Anterior cingulate cortex (tissue), 58 donors: ENCODE results near the gene SLCO2A1.

Experiments
- DNase-seq, 58 donors: peaks; one replicate each; lab custom pipeline; 2025; lab: John Stamatoyannopoulos, UW

SLCO2A1 gene

GRCh38 chr3:133956353-133956752 lies 73.4 kb downstream of the SLCO2A1 start:
- no peak for DNase-seq

GRCh38 chr3:133955892-133956291 lies 73.8 kb downstream of the SLCO2A1 start:
- DNase-seq: no peak

- DNase-seq: no peak
Measured at GRCh38 chr3:133954717-133955360, 74.9 kb downstream of the SLCO2A1 start.

GRCh38 chr3:133953297-133953696 lies 76.4 kb downstream of the SLCO2A1 start:
- DNase-seq: no peak

- no peak for DNase-seq
Measured at GRCh38 chr3:133949438-133949837, 80.3 kb downstream of the SLCO2A1 start.

- DNase-seq: no peak
Measured at GRCh38 chr3:133948996-133949395, 80.7 kb downstream of the SLCO2A1 start.

GRCh38 chr3:133948131-133948810 lies 81.5 kb downstream of the SLCO2A1 start:
- DNase-seq: no peak

- DNase-seq: no peak
Measured at GRCh38 chr3:133945381-133946095, 84.2 kb downstream of the SLCO2A1 start.

GRCh38 chr3:133944641-133945380 lies 84.9 kb downstream of the SLCO2A1 start:
- peak in 5 of 58 donors; percentile 12 to 17 (median 15) for DNase-seq

- DNase-seq: no peak
Measured at GRCh38 chr3:133944181-133944580, 85.5 kb downstream of the SLCO2A1 start.

- DNase-seq: no peak
Measured at GRCh38 chr3:133943639-133944141, 86.0 kb downstream of the SLCO2A1 start.

- DNase-seq: no peak
Measured at GRCh38 chr3:133943031-133943535, 86.6 kb downstream of the SLCO2A1 start.

- no peak for DNase-seq
Measured at GRCh38 chr3:133941415-133941821, 88.3 kb downstream of the SLCO2A1 start.

- no peak for DNase-seq
Measured at GRCh38 chr3:133940536-133940935, 89.2 kb downstream of the SLCO2A1 start.

- no peak for DNase-seq
Measured at GRCh38 chr3:133939463-133939835, 90.3 kb downstream of the SLCO2A1 start.

GRCh38 chr3:133938770-133939462 lies 90.8 kb downstream of the SLCO2A1 start:
- peak in 10 of 58 donors; percentile 18 to 70 (median 41) for DNase-seq

GRCh38 chr3:133937756-133938601 lies 91.7 kb downstream of the SLCO2A1 start:
- peak in 16 of 58 donors; percentile 13 to 76 (median 46) for DNase-seq

GRCh38 chr3:133937061-133937686 lies 92.6 kb downstream of the SLCO2A1 start:
- DNase-seq: no peak
